Stimulated activated naive CD8-positive, alpha-beta T cell treated with anti-CD3 and anti-CD28 coated beads, Interleukin-15, amount 100 ng/mL, for 72 hours (primary cell): ENCODE data around the gene TNKS1BP1.

Experiments
- ATAC-seq: fragments of 150-1000 bp; cut with Tn5 transposase; 2 replicates; pipeline ENCODE4 v1.10.0; 2021; ENCODE audit warnings: mild to moderate bottlenecking, moderate library complexity
- DNase-seq, 2 donors: peaks; one replicate each; pipeline ENCODE4 v3.0.0; 2021 to 2022
- H3K27ac Mint-ChIP-seq, 2 donors: one replicate each; pipeline ENCODE4 v1.8.0; 2022; ENCODE audit warnings: mild to moderate bottlenecking in 2 of 2, mixed read lengths in 2 of 2, moderate library complexity in 2 of 2
- H3K27me3 Mint-ChIP-seq: one replicate; pipeline ENCODE4 v1.8.0; 2022; ENCODE audit warnings: mixed read lengths
- H3K4me1 Mint-ChIP-seq: one replicate; pipeline ENCODE4 v1.8.0; 2022; ENCODE audit warnings: mild to moderate bottlenecking, mixed read lengths
- H3K4me3 Mint-ChIP-seq, 2 donors: one replicate each; pipeline ENCODE4 v1.8.0; 2022; ENCODE audit warnings: mild to moderate bottlenecking in 2 of 2, mixed read lengths in 2 of 2, moderate library complexity in 1 of 2
- H3K9me3 Mint-ChIP-seq, 2 donors: one replicate each; pipeline ENCODE4 v1.8.0; 2022; ENCODE audit warnings: mixed read lengths in 2 of 2

Gene TNKS1BP1

DNA sequence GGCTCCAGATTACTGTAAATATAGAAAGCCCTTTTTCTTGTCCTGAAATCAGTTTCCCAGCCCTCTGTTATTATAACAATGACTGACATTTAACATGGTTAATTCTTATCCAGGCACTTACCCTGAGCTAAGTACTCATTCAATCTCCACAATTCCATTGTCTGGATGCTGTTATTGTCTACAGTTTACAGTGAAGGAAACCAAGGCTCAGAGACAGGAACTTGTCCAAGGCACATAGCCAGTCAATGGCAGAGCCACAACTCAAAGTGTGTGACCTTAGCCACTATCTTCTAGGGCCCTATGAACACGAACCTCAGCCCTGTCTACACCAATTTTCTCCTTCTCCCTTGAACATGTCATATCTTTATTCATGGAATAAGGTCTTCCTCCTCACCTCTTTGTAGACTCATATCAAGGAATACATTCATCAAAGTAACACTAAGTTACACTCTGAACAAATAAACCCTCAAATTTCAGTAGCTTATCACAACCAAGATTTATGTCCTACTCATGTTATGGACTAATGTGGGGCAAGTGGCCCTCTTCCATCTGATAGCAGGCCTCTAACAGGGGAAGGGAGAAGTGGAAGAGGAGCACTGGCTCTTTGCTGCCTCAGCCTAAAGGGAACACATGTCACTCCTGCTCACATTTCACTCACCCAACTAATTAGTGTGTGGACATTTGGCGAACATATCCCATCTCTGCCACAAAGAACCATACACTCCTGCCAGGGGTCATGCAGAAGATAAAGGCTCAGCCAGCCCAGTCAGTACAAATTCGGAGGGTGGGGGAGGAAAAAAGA lies 48.4 kb downstream of the TNKS1BP1 start:
- H3K27me3 Mint-ChIP-seq, result peaks cover 38% of the 10 kb centered on the region

DNA sequence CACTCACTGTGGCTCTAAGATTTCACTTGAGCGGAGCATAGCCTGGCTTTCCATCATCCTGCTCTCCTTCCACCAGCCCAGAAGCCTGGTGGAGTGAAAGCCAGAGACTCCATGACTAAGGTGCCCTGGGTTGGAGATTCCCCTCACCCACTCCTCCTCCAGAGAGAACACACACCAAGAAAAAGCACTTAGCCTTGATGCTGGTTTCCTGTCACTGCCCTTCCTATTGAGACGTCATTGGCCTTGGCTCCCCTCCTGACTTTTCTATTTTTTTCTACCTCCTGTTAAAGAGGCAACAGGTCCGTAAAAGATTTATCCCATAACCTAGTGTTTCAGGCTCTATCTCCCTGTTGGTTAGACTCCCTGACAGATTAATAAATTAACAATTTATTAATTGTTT lies 49.2 kb downstream of the TNKS1BP1 start:
- H3K4me1 Mint-ChIP-seq, result peaks cover 6% of the 10 kb centered on the region
- peaks cover 38% of the 10 kb centered on the region for H3K27me3 Mint-ChIP-seq
- H3K4me3 Mint-ChIP-seq, result no peak overlapping the region
- DNase-seq, result no peak
- H3K27ac Mint-ChIP-seq, result no peak overlapping the region
- peaks cover 18% of the 10 kb centered on the region in 2 donors for H3K9me3 Mint-ChIP-seq
- no peak for ATAC-seq

More for the DNA sequence above, 48.4 kb downstream of the TNKS1BP1 start:
- Mint-ChIP-seq H3K27ac (no peak overlapping the region), H3K4me1 (peaks cover 6% of the 10 kb centered on the region), H3K4me3 (no peak overlapping the region), H3K9me3 (peaks cover 18% of the 10 kb centered on the region in 2 donors)
- ATAC-seq (no peak), DNase-seq (no peak)

DNA sequence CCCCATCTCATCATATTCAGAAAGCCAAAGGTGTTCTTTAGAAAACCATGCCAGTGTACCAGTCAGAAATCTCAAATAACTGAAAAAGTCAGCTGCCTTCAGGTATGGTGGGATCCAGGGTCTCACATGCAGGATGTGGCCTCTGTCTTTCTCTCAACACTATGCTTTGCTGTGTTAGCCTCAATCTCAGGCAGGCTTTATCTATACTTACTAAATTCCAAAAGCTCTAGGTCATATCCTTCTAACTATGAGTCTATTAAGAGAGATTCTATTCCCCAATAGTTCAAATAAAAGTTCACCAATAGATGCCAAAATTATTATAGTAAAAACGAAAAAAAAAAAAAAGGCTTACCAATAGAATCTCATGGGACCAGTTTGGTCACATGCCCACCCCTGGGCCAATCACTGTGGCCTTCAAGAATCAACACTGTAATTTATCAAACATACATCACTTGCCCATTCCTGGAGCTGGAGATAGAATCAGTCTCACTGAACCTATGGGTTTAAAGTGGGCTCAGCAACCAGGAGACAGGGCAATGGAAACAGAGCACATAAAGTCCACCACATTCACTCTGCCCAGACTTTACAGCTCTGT lies 49.8 kb downstream of the TNKS1BP1 start:
- DNase-seq, result no peak
- peaks cover 18% of the 10 kb centered on the region in 2 donors for H3K9me3 Mint-ChIP-seq

GRCh38 chr11:57273448-57274058 lies 51.2 kb downstream of the TNKS1BP1 start:
- DNase-seq (no peak), ATAC-seq (no peak)
- Mint-ChIP-seq H3K27ac (peak overlapping the region in 1 of 2 donors; percentile 81), H3K4me3 (no peak overlapping the region), H3K9me3 (peaks cover 18 to 19% of the 10 kb centered on the region in 2 donors), H3K27me3 (peaks cover 41% of the 10 kb centered on the region), H3K4me1 (peaks cover 6% of the 10 kb centered on the region)

More for the DNA sequence above, 49.8 kb downstream of the TNKS1BP1 start:
- H3K27ac Mint-ChIP-seq, result no peak overlapping the region
- peaks cover 38% of the 10 kb centered on the region for H3K27me3 Mint-ChIP-seq
- peaks cover 6% of the 10 kb centered on the region for H3K4me1 Mint-ChIP-seq
- ATAC-seq, result no peak
- H3K4me3 Mint-ChIP-seq, result no peak overlapping the region

DNA sequence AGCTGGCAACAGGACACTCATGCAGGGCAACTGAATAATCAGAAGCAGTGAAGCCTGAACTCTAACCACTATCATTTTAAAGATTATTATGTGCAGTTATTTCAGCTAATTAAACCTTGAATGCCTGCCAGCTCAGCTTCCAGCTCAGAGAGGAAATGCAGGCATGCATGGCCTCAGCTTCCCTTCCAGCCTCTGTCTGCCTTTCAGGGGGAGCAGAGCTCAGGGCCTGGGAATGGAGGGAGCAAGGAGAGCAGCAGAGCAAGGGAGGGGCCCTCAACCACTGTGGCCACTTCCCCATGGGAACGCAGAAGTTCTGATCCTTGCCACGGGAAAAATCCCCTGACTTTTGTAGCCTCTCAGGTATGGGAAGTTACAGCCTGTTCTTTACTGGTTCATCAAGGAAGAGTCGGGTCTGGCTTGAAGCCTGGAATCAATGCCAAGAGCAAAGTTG lies 55.2 kb downstream of the TNKS1BP1 start:
- ATAC-seq (no peak), DNase-seq (no peak)
- Mint-ChIP-seq H3K4me3 (no peak overlapping the region), H3K27me3 (peaks cover 15% of the 10 kb centered on the region), H3K9me3 (peaks cover 30 to 35% of the 10 kb centered on the region in 2 donors), H3K4me1 (no peaks in the 10 kb centered on the region), H3K27ac (no peak overlapping the region)

DNA sequence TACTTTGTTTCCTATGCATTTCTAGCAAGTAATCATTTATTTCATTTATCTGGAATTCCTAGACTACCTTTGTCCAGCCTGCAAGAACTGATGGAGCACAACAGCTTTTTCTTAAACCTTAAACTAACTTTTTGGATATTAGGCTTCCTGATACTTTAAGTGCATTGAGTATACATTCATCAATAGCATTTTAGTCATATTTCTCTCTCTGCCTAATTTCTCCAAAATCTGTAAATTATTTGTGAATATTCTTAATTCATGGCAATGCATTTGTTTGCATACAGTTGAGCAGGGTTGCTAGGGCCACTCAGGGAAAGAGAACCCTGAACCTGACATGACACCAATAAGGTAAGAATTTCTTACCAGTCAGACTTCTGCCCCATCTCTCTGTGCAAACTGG lies 58.6 kb downstream of the TNKS1BP1 start:
- H3K27me3 Mint-ChIP-seq, result peaks cover 27% of the 10 kb centered on the region
- no peak overlapping the region for H3K4me3 Mint-ChIP-seq
- ATAC-seq, result no peak
- H3K4me1 Mint-ChIP-seq, result no peaks in the 10 kb centered on the region
- H3K9me3 Mint-ChIP-seq, result peaks cover 11 to 17% of the 10 kb centered on the region in 2 donors
- H3K27ac Mint-ChIP-seq, result no peak overlapping the region
- DNase-seq, result no peak

GRCh38 chr11:57263351-57263750 lies 61.4 kb downstream of the TNKS1BP1 start:
- no peak overlapping the region for H3K27ac Mint-ChIP-seq
- peaks cover 10 to 14% of the 10 kb centered on the region in 2 donors for H3K9me3 Mint-ChIP-seq
- DNase-seq, result no peak
- no peak for ATAC-seq
- peaks cover 23% of the 10 kb centered on the region for H3K27me3 Mint-ChIP-seq
- H3K4me3 Mint-ChIP-seq, result no peak overlapping the region
- no peaks in the 10 kb centered on the region for H3K4me1 Mint-ChIP-seq

DNA sequence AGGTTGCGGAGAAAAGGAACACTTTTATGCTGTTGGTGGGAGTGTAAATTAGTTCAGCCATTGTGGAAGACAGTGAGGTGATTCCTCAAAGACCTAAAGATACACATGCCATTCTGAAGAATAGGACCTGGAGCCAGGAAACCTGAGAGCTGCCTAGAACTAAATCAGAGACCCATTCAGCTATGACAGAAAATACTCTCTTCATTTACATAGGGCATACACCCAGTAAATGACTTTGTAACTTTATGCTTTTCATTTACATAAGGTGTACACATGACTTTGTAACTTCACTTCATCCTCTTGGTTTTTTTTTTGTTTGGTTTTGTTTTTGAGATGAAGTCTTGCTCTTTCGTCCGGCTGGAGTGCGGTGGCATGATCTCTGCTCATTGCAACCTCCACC lies 62.6 kb downstream of the TNKS1BP1 start:
- peaks cover 2 to 3% of the 10 kb centered on the region in 2 donors for H3K9me3 Mint-ChIP-seq
- DNase-seq, result no peak
- H3K4me1 Mint-ChIP-seq, result no peaks in the 10 kb centered on the region
- ATAC-seq, result no peak
- peaks cover 23% of the 10 kb centered on the region for H3K27me3 Mint-ChIP-seq
- no peak overlapping the region for H3K27ac Mint-ChIP-seq
- H3K4me3 Mint-ChIP-seq, result no peak overlapping the region

GRCh38 chr11:57260937-57261783 lies 63.6 kb downstream of the TNKS1BP1 start:
- H3K27me3 Mint-ChIP-seq, result peaks cover 23% of the 10 kb centered on the region
- H3K9me3 Mint-ChIP-seq, result no peaks in the 10 kb centered on the region
- H3K4me1 Mint-ChIP-seq, result no peaks in the 10 kb centered on the region
- DNase-seq, result no peak
- peak; percentile 46 for ATAC-seq
- no peak overlapping the region for H3K4me3 Mint-ChIP-seq
- H3K27ac Mint-ChIP-seq, result peak overlapping the region in 1 of 2 donors; percentile 16

- Mint-ChIP-seq H3K27ac (no peak overlapping the region), H3K4me3 (no peak overlapping the region), H3K4me1 (no peaks in the 10 kb centered on the region), H3K9me3 (no peaks in the 10 kb centered on the region), H3K27me3 (peaks cover 39% of the 10 kb centered on the region)
- DNase-seq (no peak), ATAC-seq (no peak)
These were observed 68.6 kb downstream of the TNKS1BP1 start for GRCh38 chr11:57256119-57256518.

DNA sequence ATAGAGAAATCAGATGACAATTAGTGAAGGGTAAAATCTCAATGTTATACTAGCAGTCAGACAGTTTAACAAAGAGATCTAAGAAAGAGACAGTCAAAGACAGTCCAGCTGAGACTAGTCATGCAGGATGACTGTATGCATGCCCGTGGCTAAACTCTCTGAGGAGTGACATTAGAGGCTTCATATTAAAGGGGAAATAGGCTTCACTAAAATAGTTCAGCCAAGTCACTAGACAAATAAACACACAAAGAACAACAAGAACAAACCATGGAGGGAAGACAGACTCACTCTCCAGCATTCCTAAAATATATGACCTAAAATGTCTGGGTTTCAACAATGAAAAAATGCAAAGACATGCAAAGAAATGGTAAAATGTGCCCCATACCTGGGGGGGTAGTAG lies 69.1 kb downstream of the TNKS1BP1 start:
- H3K27me3 Mint-ChIP-seq, result peaks cover 41% of the 10 kb centered on the region
- ATAC-seq, result no peak
- H3K4me1 Mint-ChIP-seq, result no peaks in the 10 kb centered on the region
- DNase-seq, result no peak
- no peak overlapping the region for H3K27ac Mint-ChIP-seq
- H3K4me3 Mint-ChIP-seq, result no peak overlapping the region
- no peaks in the 10 kb centered on the region for H3K9me3 Mint-ChIP-seq

DNA sequence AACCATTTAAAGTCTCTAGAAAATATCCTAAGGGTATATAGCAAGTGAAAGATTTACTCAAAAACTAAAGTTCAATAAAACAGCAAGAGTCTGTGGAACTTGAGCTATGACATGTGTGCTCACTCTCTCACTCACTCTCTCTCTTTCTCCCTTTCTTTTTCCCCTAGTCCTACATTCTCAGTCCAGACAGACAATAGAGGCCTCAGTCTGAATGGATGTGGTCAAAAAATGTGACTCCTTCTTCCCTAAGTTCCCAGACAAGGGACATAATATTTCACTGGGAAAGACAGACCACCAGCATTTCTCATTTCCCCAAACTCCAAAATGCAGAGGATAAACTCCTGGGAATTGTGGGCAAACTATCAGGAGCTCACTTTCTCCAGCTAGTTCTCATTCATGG lies 70.1 kb downstream of the TNKS1BP1 start:
- H3K9me3 Mint-ChIP-seq, result no peaks in the 10 kb centered on the region
- DNase-seq (no peak), ATAC-seq (no peak)
- H3K27ac Mint-ChIP-seq, result no peak overlapping the region
- H3K4me3 Mint-ChIP-seq, result no peak overlapping the region
- peaks cover 43% of the 10 kb centered on the region for H3K27me3 Mint-ChIP-seq
- H3K4me1 Mint-ChIP-seq, result no peaks in the 10 kb centered on the region

DNA sequence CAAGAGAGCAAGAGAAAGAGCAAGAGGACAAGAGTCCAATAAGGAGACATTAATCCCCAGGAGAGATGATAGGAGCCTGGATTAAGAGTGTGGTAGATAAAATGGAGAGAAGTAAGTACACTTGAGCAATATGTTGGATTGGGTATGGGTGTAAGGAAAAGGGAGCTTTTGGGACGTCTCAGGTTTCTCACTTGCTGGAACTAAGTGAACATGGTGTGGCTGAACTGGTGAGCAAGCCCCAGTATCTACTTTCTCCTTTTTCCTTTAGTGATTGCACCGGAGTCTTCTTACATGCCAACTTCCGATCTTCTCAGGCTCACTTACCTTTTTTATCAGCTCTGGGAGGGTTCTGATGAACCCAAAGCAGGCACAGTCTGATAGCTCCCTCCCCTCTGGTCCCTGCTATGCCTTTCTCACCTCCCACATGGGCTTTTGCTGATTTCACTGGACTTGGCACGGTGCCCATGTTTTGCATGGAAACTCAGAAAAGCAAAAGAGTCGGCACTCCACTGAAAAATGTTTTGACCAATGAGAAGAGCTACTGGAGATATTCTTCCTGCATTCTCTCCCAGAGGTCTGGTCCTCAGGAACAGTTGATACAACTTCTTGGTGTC lies 73.2 kb downstream of the TNKS1BP1 start:
- ATAC-seq, result no peak
- H3K4me1 Mint-ChIP-seq, result no peaks in the 10 kb centered on the region
- DNase-seq, result no peak
- no peaks in the 10 kb centered on the region for H3K9me3 Mint-ChIP-seq
- peaks cover 43% of the 10 kb centered on the region for H3K27me3 Mint-ChIP-seq
- no peak overlapping the region for H3K27ac Mint-ChIP-seq
- no peak overlapping the region for H3K4me3 Mint-ChIP-seq

GRCh38 chr11:57251037-57251436 lies 73.7 kb downstream of the TNKS1BP1 start:
- Mint-ChIP-seq H3K27ac (no peak overlapping the region), H3K9me3 (no peaks in the 10 kb centered on the region), H3K4me1 (no peaks in the 10 kb centered on the region), H3K4me3 (no peak overlapping the region), H3K27me3 (peaks cover 43% of the 10 kb centered on the region)
- DNase-seq (no peak), ATAC-seq (no peak)
